PFSK-1 (cell line): ENCODE results near the gene CDYL.

Source experiments
- POLR2AphosphoS5 ChIP-seq: IDR thresholded peaks from 2 replicates; pipeline ENCODE4 v1.6.1; 2012; ENCODE audit warnings: low read depth, mild to moderate bottlenecking, control low read depth, low read length, moderate library complexity
- REST ChIP-seq, 2 experiments: IDR thresholded peaks; 2 replicates each; pipeline versions ENCODE4 v1.6.1 to v1.8.0; 2011 to 2012; ENCODE audit warnings: low read depth in 2 of 2, low read length in 2 of 2, control low read depth in 1 of 2, inconsistent platforms in 1 of 2, mild to moderate bottlenecking in 1 of 2, moderate library complexity in 1 of 2; ENCODE audit not compliant: insufficient read depth in 1 of 2
- TAF1 ChIP-seq: IDR thresholded peaks from 2 replicates; pipeline ENCODE4 v1.6.1; 2012; ENCODE audit warnings: low read length, control low read depth, borderline replicate concordance; ENCODE audit not compliant: insufficient read depth

- TF ChIP-seq TAF1 (no peak), REST (IDR thresholded peaks at IDR 0.05; ENCODE audit: insufficient read depth in 1 of 2, low read depth in 2 of 2, low read length in 2 of 2) (no peak), POLR2AphosphoS5 (no peak)
These were observed 49.6 kb upstream of the CDYL start for GRCh38 chr6:4726645-4727044.
